Stimulated activated naive CD8-positive, alpha-beta T cell treated with anti-CD3 and anti-CD28 coated beads, Interleukin-15, Interleukin-2, amounts not matched to agents 100 U/mL and 50 U/mL, for 24 hours (primary cell): Measurements from ENCODE around the gene GATD1.
A peak's percentile ranks its signal among the peaks of the same experiment; 100 is the strongest.

Experiments used
- ATAC-seq: fragments of 150-1000 bp; cut with Tn5 transposase; one replicate; pipeline ENCODE4 v1.10.0; 2021
- DNase-seq: peaks from one replicate; pipeline ENCODE4 v3.0.0; 2021

The GATD1 gene

GRCh38 chr11:777288-778255 is at the start of gene GATD1:
TSS of gene GATD1 (minus strand) at chr11:777487. CDS start at chr11:777462, 25 bp downstream.
- ATAC-seq (peak; percentile 79), DNase-seq (peak; percentile 98)

GRCh38 chr11:826836-827145 is 49.5 kb upstream of the GATD1 start:
- DNase-seq = no peak
- no peak for ATAC-seq

- no peak for ATAC-seq
- no peak for DNase-seq
Observed at GRCh38 chr11:826227-826621, 48.9 kb upstream of the GATD1 start.

GRCh38 chr11:825366-826226 is 48.3 kb upstream of the GATD1 start:
- DNase-seq (no peak), ATAC-seq (no peak)

- ATAC-seq (no peak), DNase-seq (no peak)
Observed at GRCh38 chr11:824942-825341, 47.7 kb upstream of the GATD1 start.

GRCh38 chr11:824292-824880 is 47.1 kb upstream of the GATD1 start:
- no peak for ATAC-seq
- DNase-seq = no peak

- DNase-seq (no peak), ATAC-seq (no peak)
Observed at GRCh38 chr11:823441-824291, 46.4 kb upstream of the GATD1 start.

- no peak for DNase-seq
- ATAC-seq = no peak
Observed at GRCh38 chr11:821512-822371, 44.5 kb upstream of the GATD1 start.

GRCh38 chr11:820655-821511 is 43.6 kb upstream of the GATD1 start:
- DNase-seq = no peak
- ATAC-seq = no peak

- peak; percentile 61 for ATAC-seq
- peak; percentile 95 for DNase-seq
Observed at GRCh38 chr11:819943-820649, 42.8 kb upstream of the GATD1 start.

GRCh38 chr11:819129-819931 is 42.0 kb upstream of the GATD1 start:
- DNase-seq (peak; percentile 94), ATAC-seq (peak; percentile 74)

- ATAC-seq = no peak
- no peak for DNase-seq
Observed at GRCh38 chr11:818396-819128, 41.3 kb upstream of the GATD1 start, which contains the start of gene PNPLA2. TSS of gene PNPLA2 (plus strand) at chr11:818914. CDS start at chr11:819719, 805 bp downstream.

- ATAC-seq = no peak
- no peak for DNase-seq
Observed at GRCh38 chr11:816433-816779, 39.1 kb upstream of the GATD1 start.

- DNase-seq = no peak
- ATAC-seq = no peak
Observed at GRCh38 chr11:815675-816432, 38.6 kb upstream of the GATD1 start.

GRCh38 chr11:813456-814096 is 36.3 kb upstream of the GATD1 start:
- DNase-seq (peak; percentile 41), ATAC-seq (no peak)

GRCh38 chr11:813072-813455 is 35.8 kb upstream of the GATD1 start:
- ATAC-seq (no peak), DNase-seq (no peak)
